ENCODE measurements around the gene TTC1.

TTC1 gene

GRCh38 chr5:160048131-160048530 lies 39.2 kb downstream of the TTC1 start:
- no peaks in the 10 kb centered on the region for H3K79me2 ChIP-seq (ENCODE audit: low read length)
- H3K4me1 ChIP-seq (ENCODE audit: low read length): no peaks in the 10 kb centered on the region
- no peaks in the 10 kb centered on the region for H4K20me1 ChIP-seq (ENCODE audit: insufficient read depth, low read length)
- no peaks in the 10 kb centered on the region for H3K9me3 ChIP-seq (ENCODE audit: insufficient read depth, low read length)
- H3K36me3 ChIP-seq (replicated peaks; ENCODE audit: low read depth, low read length): peaks cover 13% of the 10 kb centered on the region
- H3K9ac ChIP-seq (ENCODE audit: low read length): no peak overlapping the region
- H3K27ac ChIP-seq (ENCODE audit: low read length): no peak overlapping the region
- H3K27me3 ChIP-seq (ENCODE audit: low read depth, low read length): no peaks in the 10 kb centered on the region
- no peak overlapping the region for H2AFZ ChIP-seq (ENCODE audit: low read depth, low read length)
- no peak for TF ChIP-seq CTCF (IDR thresholded peaks at IDR 0.05; ENCODE audit: low read depth, low read length)
- no peak for TF ChIP-seq EZH2phosphoT487 (IDR thresholded peaks at IDR 0.05; ENCODE audit: low read depth)
- no peak overlapping the region for H3K4me2 ChIP-seq (ENCODE audit: low read length)
- H3K4me3 ChIP-seq (ENCODE audit: low read length): no peak overlapping the region

GRCh38 chr5:160049099-160049498 lies 40.2 kb downstream of the TTC1 start:
- H3K9me3 ChIP-seq (ENCODE audit: insufficient read depth, low read length): no peaks in the 10 kb centered on the region
- H3K4me2 ChIP-seq (ENCODE audit: low read length): no peak overlapping the region
- TF ChIP-seq EZH2phosphoT487 (IDR thresholded peaks at IDR 0.05; ENCODE audit: low read depth): no peak
- TF ChIP-seq CTCF (IDR thresholded peaks at IDR 0.05; ENCODE audit: low read depth, low read length): no peak
- H3K36me3 ChIP-seq (replicated peaks; ENCODE audit: low read depth, low read length): peaks cover 10% of the 10 kb centered on the region
- no peaks in the 10 kb centered on the region for H4K20me1 ChIP-seq (ENCODE audit: insufficient read depth, low read length)
- H2AFZ ChIP-seq (ENCODE audit: low read depth, low read length): no peak overlapping the region
- H3K4me1 ChIP-seq (ENCODE audit: low read length): no peaks in the 10 kb centered on the region
- no peak overlapping the region for H3K9ac ChIP-seq (ENCODE audit: low read length)
- H3K27ac ChIP-seq (ENCODE audit: low read length): no peak overlapping the region
- H3K27me3 ChIP-seq (ENCODE audit: low read depth, low read length): no peaks in the 10 kb centered on the region
- no peak overlapping the region for H3K4me3 ChIP-seq (ENCODE audit: low read length)
- H3K79me2 ChIP-seq (ENCODE audit: low read length): no peaks in the 10 kb centered on the region

GRCh38 chr5:160054047-160054446 lies 45.1 kb downstream of the TTC1 start:
- Histone ChIP-seq H3K4me3 (ENCODE audit: low read length) (no peak overlapping the region), H2AFZ (ENCODE audit: low read depth, low read length) (no peak overlapping the region), H3K4me1 (ENCODE audit: low read length) (no peaks in the 10 kb centered on the region), H3K4me2 (ENCODE audit: low read length) (no peak overlapping the region), H3K9ac (ENCODE audit: low read length) (no peak overlapping the region), H3K9me3 (ENCODE audit: insufficient read depth, low read length) (no peaks in the 10 kb centered on the region), H3K79me2 (ENCODE audit: low read length) (no peaks in the 10 kb centered on the region), H3K27ac (ENCODE audit: low read length) (no peak overlapping the region), H3K27me3 (ENCODE audit: low read depth, low read length) (no peaks in the 10 kb centered on the region), H4K20me1 (ENCODE audit: insufficient read depth, low read length) (no peaks in the 10 kb centered on the region), H3K36me3 (replicated peaks; ENCODE audit: low read depth, low read length) (peaks cover 18% of the 10 kb centered on the region)
- no peak for TF ChIP-seq CTCF (IDR thresholded peaks at IDR 0.05; ENCODE audit: low read depth, low read length)

- Histone ChIP-seq H3K36me3 (replicated peaks; ENCODE audit: low read depth, low read length) (peaks cover 19% of the 10 kb centered on the region), H3K79me2 (ENCODE audit: low read length) (no peaks in the 10 kb centered on the region)
Observed at GRCh38 chr5:160054831-160055230, 45.9 kb downstream of the TTC1 start.

GRCh38 chr5:160057256-160057655 lies 48.3 kb downstream of the TTC1 start:
- Histone ChIP-seq H2AFZ (ENCODE audit: low read depth, low read length) (no peak overlapping the region), H3K27ac (ENCODE audit: low read length) (no peak overlapping the region), H3K4me1 (ENCODE audit: low read length) (no peaks in the 10 kb centered on the region), H3K27me3 (ENCODE audit: low read depth, low read length) (no peaks in the 10 kb centered on the region), H3K4me3 (ENCODE audit: low read length) (no peak overlapping the region), H3K9ac (ENCODE audit: low read length) (no peak overlapping the region), H3K4me2 (ENCODE audit: low read length) (no peak overlapping the region), H3K9me3 (ENCODE audit: insufficient read depth, low read length) (no peaks in the 10 kb centered on the region), H4K20me1 (ENCODE audit: insufficient read depth, low read length) (no peaks in the 10 kb centered on the region), H3K79me2 (ENCODE audit: low read length) (no peaks in the 10 kb centered on the region), H3K36me3 (replicated peaks; ENCODE audit: low read depth, low read length) (peaks cover 17% of the 10 kb centered on the region)
- TF ChIP-seq CTCF (IDR thresholded peaks at IDR 0.05; ENCODE audit: low read depth, low read length): no peak
- TF ChIP-seq EZH2phosphoT487 (IDR thresholded peaks at IDR 0.05; ENCODE audit: low read depth): no peak

More at GRCh38 chr5:160054831-160055230, 45.9 kb downstream of the TTC1 start:
- Histone ChIP-seq H4K20me1 (ENCODE audit: insufficient read depth, low read length) (no peaks in the 10 kb centered on the region), H3K27me3 (ENCODE audit: low read depth, low read length) (no peaks in the 10 kb centered on the region), H3K4me2 (ENCODE audit: low read length) (no peak overlapping the region), H3K27ac (ENCODE audit: low read length) (no peak overlapping the region), H3K9me3 (ENCODE audit: insufficient read depth, low read length) (no peaks in the 10 kb centered on the region), H3K4me3 (ENCODE audit: low read length) (no peak overlapping the region), H2AFZ (ENCODE audit: low read depth, low read length) (no peak overlapping the region), H3K9ac (ENCODE audit: low read length) (no peak overlapping the region), H3K4me1 (ENCODE audit: low read length) (no peaks in the 10 kb centered on the region)
- TF ChIP-seq EZH2phosphoT487 (IDR thresholded peaks at IDR 0.05; ENCODE audit: low read depth): no peak
